Measurements from ENCODE around the gene FOXK2.

DNA sequence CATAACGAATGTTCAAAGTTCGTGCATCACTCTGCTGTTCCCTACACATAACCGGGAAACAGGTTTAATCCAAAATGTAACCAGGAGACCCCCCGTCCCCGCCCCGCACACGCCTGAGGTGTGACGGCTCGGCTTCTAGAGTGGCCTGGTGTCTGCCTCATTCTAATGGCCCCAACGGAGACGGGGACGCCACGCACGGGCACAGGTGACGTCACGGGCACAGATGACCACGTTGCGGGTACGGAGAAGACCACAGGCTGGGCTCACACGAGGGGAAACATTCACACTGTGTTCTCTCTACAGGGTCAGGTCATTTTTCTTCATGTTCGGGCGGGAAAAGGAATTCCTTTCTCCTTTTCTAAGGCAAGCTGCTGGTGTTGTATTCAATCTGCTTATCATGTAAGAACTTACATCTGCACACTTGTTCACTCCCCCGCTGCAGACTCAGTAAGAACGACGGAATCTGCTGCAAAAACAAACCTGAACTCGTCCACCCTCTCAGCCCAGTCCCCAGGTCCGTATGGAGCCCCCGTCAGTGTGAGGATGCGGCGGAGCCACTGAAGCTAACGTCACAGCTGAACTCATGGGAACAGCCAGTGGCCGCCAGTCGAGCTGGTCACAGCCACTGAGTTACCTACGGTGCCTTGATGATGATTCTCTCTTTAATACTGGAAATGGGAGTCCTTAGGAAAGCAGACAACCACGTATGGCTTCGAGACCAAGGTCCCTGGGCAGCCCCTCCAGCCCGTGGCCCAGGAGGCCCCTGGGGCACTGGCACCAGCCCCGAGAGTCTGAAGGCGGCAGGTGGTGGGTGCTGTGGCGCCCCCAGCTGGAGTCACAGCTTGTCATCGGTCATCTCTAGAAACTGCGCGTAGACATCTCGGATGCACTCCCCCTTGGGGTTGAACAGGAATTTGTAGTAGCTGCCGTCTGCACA lies 95.8 kb downstream of the FOXK2 start:
- TF ChIP-seq, protein P1, sequence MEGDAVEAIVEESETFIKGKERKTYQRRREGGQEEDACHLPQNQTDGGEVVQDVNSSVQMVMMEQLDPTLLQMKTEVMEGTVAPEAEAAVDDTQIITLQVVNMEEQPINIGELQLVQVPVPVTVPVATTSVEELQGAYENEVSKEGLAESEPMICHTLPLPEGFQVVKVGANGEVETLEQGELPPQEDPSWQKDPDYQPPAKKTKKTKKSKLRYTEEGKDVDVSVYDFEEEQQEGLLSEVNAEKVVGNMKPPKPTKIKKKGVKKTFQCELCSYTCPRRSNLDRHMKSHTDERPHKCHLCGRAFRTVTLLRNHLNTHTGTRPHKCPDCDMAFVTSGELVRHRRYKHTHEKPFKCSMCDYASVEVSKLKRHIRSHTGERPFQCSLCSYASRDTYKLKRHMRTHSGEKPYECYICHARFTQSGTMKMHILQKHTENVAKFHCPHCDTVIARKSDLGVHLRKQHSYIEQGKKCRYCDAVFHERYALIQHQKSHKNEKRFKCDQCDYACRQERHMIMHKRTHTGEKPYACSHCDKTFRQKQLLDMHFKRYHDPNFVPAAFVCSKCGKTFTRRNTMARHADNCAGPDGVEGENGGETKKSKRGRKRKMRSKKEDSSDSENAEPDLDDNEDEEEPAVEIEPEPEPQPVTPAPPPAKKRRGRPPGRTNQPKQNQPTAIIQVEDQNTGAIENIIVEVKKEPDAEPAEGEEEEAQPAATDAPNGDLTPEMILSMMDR (IDR thresholded peaks at IDR 0.05) = no peak
- TF ChIP-seq POLR2A (IDR thresholded peaks at IDR 0.05) = no peak

Data from uterus (tissue), 2 donors.